Measurements from ENCODE around the gene RNU5B-1. TPM values are rescaled to one million over a fixed set of nuclear protein-coding genes. Genes with fewer than 3 reads are reported as not detected.

Gene RNU5B-1
- total and polyA plus RNA-seq, 2 of the 4 experiments (the other 2 are of a cell fraction): not detected

- DNase-seq: no peak
- Histone ChIP-seq H2BK5ac (ENCODE audit: low read depth, low read length, poor library complexity, severe bottlenecking) (no peak overlapping the region), H3K36me3 (ENCODE audit: control insufficient read depth, insufficient read depth, low read length) (no peaks in the 10 kb centered on the region), H3K18ac (ENCODE audit: low read depth, low read length) (no peak overlapping the region), H4K91ac (ENCODE audit: insufficient read depth, low read depth, low read length) (no peak overlapping the region), H3K9me3 (ENCODE audit: control insufficient read depth, insufficient read depth, low read length) (no peaks in the 10 kb centered on the region), H3K27me3 (ENCODE audit: control insufficient read depth, insufficient read depth, low read length) (peaks cover 76% of the 10 kb centered on the region), H3K4me1 (ENCODE audit: control insufficient read depth, insufficient read depth, low read length) (no peaks in the 10 kb centered on the region), H3K14ac (replicated peaks; ENCODE audit: low read depth, low read length) (no peak overlapping the region), H2AFZ (replicated peaks; ENCODE audit: low read length, poor library complexity) (peak overlapping the region; percentile 65), H3K79me1 (ENCODE audit: low read depth in 1 of 2, low read length in 2 of 2) (no peaks in the 10 kb centered on the region), H4K8ac (ENCODE audit: low read depth in 2 of 2, low read length in 2 of 2) (no peak overlapping the region), H3K9me1 (ENCODE audit: insufficient read depth, low read length) (no peaks in the 10 kb centered on the region; the same call in 1 of the 2 replicates), H3K27ac (ENCODE audit: insufficient read depth, low read length) (no peak overlapping the region), H3K4me3 (ENCODE audit: insufficient read depth, low read depth, low read length) (no peak overlapping the region), H2AK9ac (replicated peaks; ENCODE audit: low read depth, low read length, poor library complexity) (no peak overlapping the region), H4K5ac (ENCODE audit: low read depth, low read length) (no peak overlapping the region), H4K20me1 (ENCODE audit: insufficient read depth, low read length) (no peaks in the 10 kb centered on the region), H2BK15ac (ENCODE audit: low read depth, low read length) (no peak overlapping the region), H2BK120ac (ENCODE audit: low read depth, low read length) (no peak overlapping the region), H2AK5ac (ENCODE audit: low read depth, low read length) (no peak overlapping the region), H3K23ac (ENCODE audit: low read depth, low read length) (no peak overlapping the region), H3K4me2 (ENCODE audit: low read depth, low read length) (no peak overlapping the region), H3K4ac (ENCODE audit: low read depth, low read length) (no peak overlapping the region), H2BK20ac (ENCODE audit: low read depth, low read length) (no peak overlapping the region), H3K56ac (ENCODE audit: extremely low read depth, insufficient read depth, low read length) (no peak overlapping the region), H3K9ac (ENCODE audit: low read depth, low read length) (no peak overlapping the region)
- 61% methylated on average over 2 of the region's 6 CpGs; no CpG with 5 or more reads in 1 of the 2 experiments for WGBS, 2 experiments (ENCODE audit: extremely low coverage in 2 of 2, insufficient read length in 1 of 2)
- dilution Hi-C loops (cut with HindIII; ENCODE audit: low sequenced_read_pairs, unreplicated experiment) (no loop called here), in situ Hi-C loops (cut with MboI; ENCODE audit: low sequenced_read_pairs) (no loop called here), intact Hi-C loops (cut with micrococcal nuclease) (no loop called here)
- ATAC-seq (ENCODE audit: low read depth): no peak
- POLR2A ChIA-PET (ENCODE audit: unreplicated experiment): interaction anchor here (0.7 kb wide), 1 partner anchor 270 kb away, joined by 3 read pairs; no protein-coding TSS in a partner anchor
- CTCF ChIA-PET: no interaction called here
- BruUV-seq (replicated peaks): no TSS peak
- TF ChIP-seq RFX5 (IDR thresholded peaks at IDR 0.05; ENCODE audit: low read depth, low read length): no peak
- no peak for TF ChIP-seq CTCF (conservative IDR thresholded peaks at IDR 0.05; ENCODE audit: low read depth, low read length)
- TF ChIP-seq RAD21 (IDR thresholded peaks at IDR 0.05; ENCODE audit: low read length): no peak
These were observed 34.9 kb downstream of the RNU5B-1 start for GRCh38 chr15:65339416-65339815.
